Measurements from ENCODE around the gene RASGRF1. TPM values are rescaled to one million over a fixed set of nuclear protein-coding genes. Genes with fewer than 3 reads are reported as not detected.

RASGRF1 gene
- total RNA-seq, 2 experiments from 2014 or later = not detected

DNA sequence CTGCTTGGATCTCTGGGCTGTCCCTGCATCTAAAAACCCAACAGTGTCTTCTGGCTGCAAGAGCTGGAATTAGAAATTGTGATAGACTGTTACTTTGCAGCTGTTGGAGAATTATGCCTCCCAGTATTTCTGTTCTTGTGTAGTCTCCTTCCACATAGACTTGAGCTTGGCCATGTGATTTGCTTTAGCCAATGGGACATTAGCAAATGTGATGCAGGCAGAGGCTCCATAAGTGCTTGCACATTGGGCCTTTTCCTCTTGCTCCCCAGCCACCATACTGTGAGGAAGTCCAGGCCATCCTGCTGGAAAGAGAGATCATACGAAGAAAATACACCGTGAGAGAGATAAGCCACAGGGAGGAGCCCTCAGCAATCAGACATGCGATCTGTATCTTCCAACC is 33.8 kb upstream of the RASGRF1 start:
- no peak overlapping the region for H3K4me3 Mint-ChIP-seq
- no peak for ATAC-seq (ENCODE audit: poor library complexity)
- Histone ChIP-seq H3K27ac (ENCODE audit: low read depth in 1 of 2, low read length in 2 of 2) (no peak overlapping the region), H3K4me1 (ENCODE audit: insufficient read depth, low read length) (no peaks in the 10 kb centered on the region), H3K9me3 (ENCODE audit: control insufficient read depth in 1 of 2, insufficient read depth in 1 of 2, low read length in 2 of 2) (peaks cover 0 to 6% of the 10 kb centered on the region in 2 experiments), H3K27me3 (ENCODE audit: control insufficient read depth in 1 of 2, insufficient read depth in 2 of 2, low read length in 2 of 2) (peaks cover 0 to 9% of the 10 kb centered on the region in 2 experiments), H3K36me3 (ENCODE audit: insufficient read depth, low read length) (no peaks in the 10 kb centered on the region), H3K4me3 (ENCODE audit: low read length) (no peak overlapping the region)
- peaks cover 2% of the 10 kb centered on the region for H3K9me3 Mint-ChIP-seq
- POLR2A ChIA-PET = no interaction called here
- H3K36me3 Mint-ChIP-seq (ENCODE audit: low read depth) = no peaks in the 10 kb centered on the region
- CTCF ChIA-PET = interaction anchor here (1.8 kb wide), 1 partner anchor 17 kb away, joined by 3 read pairs; no protein-coding TSS in a partner anchor
- intact Hi-C loops (cut with DNase I, micrococcal nuclease) = no loop called here
- no peak overlapping the region for H3K27ac Mint-ChIP-seq
- TF ChIP-seq, protein P1, sequence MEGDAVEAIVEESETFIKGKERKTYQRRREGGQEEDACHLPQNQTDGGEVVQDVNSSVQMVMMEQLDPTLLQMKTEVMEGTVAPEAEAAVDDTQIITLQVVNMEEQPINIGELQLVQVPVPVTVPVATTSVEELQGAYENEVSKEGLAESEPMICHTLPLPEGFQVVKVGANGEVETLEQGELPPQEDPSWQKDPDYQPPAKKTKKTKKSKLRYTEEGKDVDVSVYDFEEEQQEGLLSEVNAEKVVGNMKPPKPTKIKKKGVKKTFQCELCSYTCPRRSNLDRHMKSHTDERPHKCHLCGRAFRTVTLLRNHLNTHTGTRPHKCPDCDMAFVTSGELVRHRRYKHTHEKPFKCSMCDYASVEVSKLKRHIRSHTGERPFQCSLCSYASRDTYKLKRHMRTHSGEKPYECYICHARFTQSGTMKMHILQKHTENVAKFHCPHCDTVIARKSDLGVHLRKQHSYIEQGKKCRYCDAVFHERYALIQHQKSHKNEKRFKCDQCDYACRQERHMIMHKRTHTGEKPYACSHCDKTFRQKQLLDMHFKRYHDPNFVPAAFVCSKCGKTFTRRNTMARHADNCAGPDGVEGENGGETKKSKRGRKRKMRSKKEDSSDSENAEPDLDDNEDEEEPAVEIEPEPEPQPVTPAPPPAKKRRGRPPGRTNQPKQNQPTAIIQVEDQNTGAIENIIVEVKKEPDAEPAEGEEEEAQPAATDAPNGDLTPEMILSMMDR (IDR thresholded peaks at IDR 0.05) = no peak
- no peak for DNase-seq
- no peaks in the 10 kb centered on the region for H3K4me1 Mint-ChIP-seq (ENCODE audit: low read depth)
- peaks cover 34% of the 10 kb centered on the region for H3K27me3 Mint-ChIP-seq

DNA sequence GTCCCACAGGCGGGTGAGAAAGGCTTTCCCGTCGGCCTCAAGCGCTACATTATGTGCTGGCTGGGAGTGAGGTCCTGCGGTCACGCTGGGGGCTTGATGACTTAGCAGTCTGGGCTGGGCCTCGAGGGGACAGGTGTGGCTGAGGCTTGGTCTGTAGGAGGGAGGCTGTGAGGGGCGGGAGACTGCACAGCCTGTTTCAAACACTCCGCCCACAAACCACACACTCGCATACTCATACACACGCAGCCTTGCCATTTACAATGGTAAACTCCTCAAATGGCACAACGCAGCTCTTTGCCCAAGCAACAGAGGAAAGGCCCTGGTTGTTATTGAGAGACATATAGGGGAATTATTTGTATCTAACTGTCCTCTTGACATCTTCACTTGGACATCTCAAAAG is 32.4 kb upstream of the RASGRF1 start:
- Mint-ChIP-seq H3K9me3 (peaks cover 2% of the 10 kb centered on the region), H3K4me3 (no peak overlapping the region), H3K4me1 (ENCODE audit: low read depth) (no peaks in the 10 kb centered on the region), H3K36me3 (ENCODE audit: low read depth) (no peaks in the 10 kb centered on the region), H3K27me3 (peaks cover 29% of the 10 kb centered on the region), H3K27ac (no peak overlapping the region)
- Histone ChIP-seq H3K4me1 (ENCODE audit: insufficient read depth, low read length) (no peaks in the 10 kb centered on the region), H3K36me3 (ENCODE audit: insufficient read depth, low read length) (no peaks in the 10 kb centered on the region), H3K4me3 (ENCODE audit: low read length) (no peak overlapping the region), H3K9me3 (ENCODE audit: control insufficient read depth in 1 of 2, insufficient read depth in 1 of 2, low read length in 2 of 2) (peaks cover 0 to 6% of the 10 kb centered on the region in 2 experiments), H3K27me3 (ENCODE audit: control insufficient read depth in 1 of 2, insufficient read depth in 2 of 2, low read length in 2 of 2) (peaks cover 0 to 9% of the 10 kb centered on the region in 2 experiments), H3K27ac (ENCODE audit: low read depth in 1 of 2, low read length in 2 of 2) (no peak overlapping the region)
- no peak for DNase-seq
- intact Hi-C loops (cut with DNase I, micrococcal nuclease) = no loop called here
- ChIA-PET CTCF (no interaction called here), POLR2A (no interaction called here)
- ATAC-seq (ENCODE audit: poor library complexity) = no peak
- TF ChIP-seq, protein P1 (IDR thresholded peaks at IDR 0.05) = no peak

DNA sequence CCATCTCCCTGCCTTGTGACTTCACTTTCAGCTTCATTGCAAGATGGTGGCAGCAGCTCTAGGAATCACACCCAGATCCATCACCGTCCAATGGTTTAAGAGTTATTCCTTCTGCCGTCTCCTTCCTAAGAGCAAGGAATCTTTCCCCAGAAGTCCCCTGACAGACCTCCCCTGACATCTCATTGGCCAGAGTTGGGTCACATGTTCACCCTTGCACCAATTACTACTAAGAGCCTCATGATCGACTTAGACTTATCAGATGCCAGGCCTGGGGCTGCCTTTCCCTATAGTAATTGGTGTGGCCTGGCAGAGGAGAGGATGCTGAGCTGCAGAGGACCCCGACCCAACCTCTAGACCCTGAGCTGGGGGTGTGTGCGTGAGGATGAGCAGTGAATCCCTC is 31.8 kb upstream of the RASGRF1 start:
- H3K36me3 ChIP-seq (ENCODE audit: insufficient read depth, low read length) = no peaks in the 10 kb centered on the region
- H3K4me3 ChIP-seq (ENCODE audit: low read length) = no peak overlapping the region
- Mint-ChIP-seq H3K36me3 (ENCODE audit: low read depth) (no peaks in the 10 kb centered on the region), H3K27ac (no peak overlapping the region), H3K27me3 (peaks cover 25% of the 10 kb centered on the region), H3K9me3 (no peaks in the 10 kb centered on the region), H3K4me3 (no peak overlapping the region), H3K4me1 (ENCODE audit: low read depth) (no peaks in the 10 kb centered on the region)
- ChIA-PET CTCF (no interaction called here), POLR2A (no interaction called here)
- H3K27ac ChIP-seq (ENCODE audit: low read depth in 1 of 2, low read length in 2 of 2) = no peak overlapping the region
- peaks cover 0 to 5% of the 10 kb centered on the region in 2 experiments for H3K27me3 ChIP-seq (ENCODE audit: control insufficient read depth in 1 of 2, insufficient read depth in 2 of 2, low read length in 2 of 2)
- intact Hi-C loops (cut with DNase I, micrococcal nuclease) = no loop called here
- ATAC-seq (ENCODE audit: poor library complexity) (no peak), DNase-seq (no peak)
- TF ChIP-seq, protein P1 (IDR thresholded peaks at IDR 0.05) = no peak
- peaks cover 0 to 6% of the 10 kb centered on the region in 2 experiments for H3K9me3 ChIP-seq (ENCODE audit: control insufficient read depth in 1 of 2, insufficient read depth in 1 of 2, low read length in 2 of 2)
- H3K4me1 ChIP-seq (ENCODE audit: insufficient read depth, low read length) = no peaks in the 10 kb centered on the region
